ENCODE measurements around the gene LRRC74B.

GRCh38 chr22:21092797-21093554 is 47.2 kb downstream of the LRRC74B start:
- TF ChIP-seq CTCF (IDR thresholded peaks at IDR 0.05) (no peak), POLR2A (IDR thresholded peaks at IDR 0.05) (no peak), EP300 (IDR thresholded peaks at IDR 0.05) (no peak), POLR2AphosphoS5 (IDR thresholded peaks at IDR 0.05) (no peak)

Measured in suprapubic skin (tissue), 4 donors.